HepG2 (cell line): ENCODE results near the gene LGI4. TPM values are rescaled to one million over a fixed set of nuclear protein-coding genes. Genes with fewer than 3 reads are reported as not detected.

Experiments
- ATAC-seq: fragments of 200-7000 bp; cut with Tn5 transposase; 3 replicates; pipeline ENCODE4 v1.9.1; 2020; ENCODE audit warnings: mild to moderate bottlenecking, moderate library complexity
- BruUV-seq: library from RNA; stranded (reverse); fragments of 400-500 nt; replicated peaks from 2 replicates; lab custom pipeline; 2021; lab: Mats Ljungman, UMichigan
- CTCF ChIA-PET: fragments of 300-600 bp; formaldehyde crosslinking; extraction: SDS; loops from one replicate; lab custom pipeline; 2021; ENCODE audit warnings: low total read pairs, inconsistent platforms, low intra/inter-chr PET ratio; lab: Yijun Ruan, JAX
- POLR2A ChIA-PET: fragments of 350-600 bp; sonication (Branson Sonifier 250); formaldehyde crosslinking; loops from one replicate; lab custom pipeline; 2020; ENCODE audit warnings: antibody characterized with exemption, inconsistent platforms; lab: Yijun Ruan, JAX
- DNase-seq: peaks from one replicate; pipeline ENCODE4 v3.0.0-alpha.2; 2015; ENCODE audit warnings: low spot score
- FAIRE-seq: peaks from 3 replicates; lab custom pipeline; 2011; peaks lifted over from hg19 to GRCh38; lab: Jason Lieb, UNC
- H2AFZ ChIP-seq: one replicate; pipeline ENCODE4 v1.6.1; 2011; ENCODE audit warnings: low read length, inconsistent platforms
- H3K27ac ChIP-seq: fragments of 300-600 bp; 3 replicates; pipeline ENCODE4 v1.8.0; 2011; ENCODE audit warnings: mixed run types, mild to moderate bottlenecking, mixed read lengths, low read length, inconsistent platforms; ENCODE audit not compliant: insufficient read depth; ENCODE audit errors: extremely low read length
- H3K27me3 ChIP-seq, 2 experiments: fragments of 200-600 bp in 1 of 2; 2 replicates in 1 of 2; 3 replicates in 1 of 2; pipeline versions ENCODE4 v1.6.0 to v1.8.0; 2011; ENCODE audit warnings: low read length in 2 of 2, mild to moderate bottlenecking in 2 of 2, moderate library complexity in 2 of 2, inconsistent platforms in 1 of 2; ENCODE audit not compliant: insufficient read depth in 2 of 2, control insufficient read depth in 1 of 2
- H3K36me3 ChIP-seq, 2 experiments: fragments of 200-600 bp in 1 of 2; replicated peaks in 1 of 2; 2 replicates in 1 of 2; 3 replicates in 1 of 2; pipeline versions ENCODE4 v1.5.1 to v1.8.0; 2011; ENCODE audit warnings: low read length in 2 of 2, inconsistent platforms in 1 of 2; ENCODE audit not compliant: insufficient read depth in 2 of 2, control insufficient read depth in 1 of 2
- H3K4me1 ChIP-seq: 2 replicates; pipeline ENCODE4 v1.5.1; 2012; ENCODE audit warnings: low read length, inconsistent platforms; ENCODE audit not compliant: insufficient read depth
- H3K4me2 ChIP-seq: 2 replicates; pipeline ENCODE4 v1.6.0; 2011; ENCODE audit warnings: low read depth, low read length, inconsistent platforms
- H3K4me3 ChIP-seq, 3 experiments: fragments of 200-600 bp in 1 of 3; sonication (generic), shearing (Covaris generic) in 1 of 3; replicated peaks in 1 of 3; 2 replicates each; pipeline ENCODE4 v1.5.1; 2011 to 2016; ENCODE audit warnings: low read length in 3 of 3, inconsistent platforms in 2 of 3, low read depth in 2 of 3, mild to moderate bottlenecking in 2 of 3, control low read depth in 1 of 3, mixed read lengths in 1 of 3; ENCODE audit not compliant: insufficient read depth in 1 of 3
- H3K79me2 ChIP-seq: one replicate; pipeline ENCODE4 v1.6.1; 2011; ENCODE audit warnings: low read length, inconsistent platforms; ENCODE audit not compliant: insufficient read depth
- H3K9ac ChIP-seq: 2 replicates; pipeline ENCODE4 v1.6.0; 2011; ENCODE audit warnings: mild to moderate bottlenecking, low read depth, low read length, inconsistent platforms; ENCODE audit not compliant: insufficient read depth
- H3K9me3 ChIP-seq: 2 replicates; pipeline ENCODE4 v1.5.1; 2012; ENCODE audit warnings: mild to moderate bottlenecking, low read length
- H4K20me1 ChIP-seq: 2 replicates; pipeline ENCODE4 v1.6.0; 2011; ENCODE audit warnings: inconsistent platforms, mild to moderate bottlenecking, low read length, moderate library complexity; ENCODE audit not compliant: insufficient read depth
- AKNA ChIP-seq: sonication (generic); formaldehyde crosslinking; IDR thresholded peaks from 2 replicates; pipeline ENCODE4 v1.4.0; 2020; ENCODE audit warnings: missing genetic modification reagents, borderline replicate concordance
- ATF2 ChIP-seq: sonication (generic); formaldehyde crosslinking; IDR thresholded peaks from 2 replicates; pipeline ENCODE4 v1.4.0; 2020; ENCODE audit warnings: missing genetic modification reagents
- HNF1A ChIP-seq, 2 experiments: sonication (generic) in 1 of 2; formaldehyde crosslinking in 1 of 2; IDR thresholded peaks; 2 replicates each; pipeline versions ENCODE4 v1.4.0 to v1.6.1; 2016 to 2020; ENCODE audit warnings: borderline replicate concordance in 1 of 2, low read depth in 1 of 2, mild to moderate bottlenecking in 1 of 2, missing genetic modification reagents in 1 of 2
- HNRNPL ChIP-seq: fragments of 200-400 bp; formaldehyde crosslinking; IDR thresholded peaks from 2 replicates; pipeline ENCODE4 v1.6.1; 2017; ENCODE audit warnings: mild to moderate bottlenecking, low read depth, low read length
- HOXA7 ChIP-seq: sonication (generic); formaldehyde crosslinking; IDR thresholded peaks from 2 replicates; pipeline ENCODE4 v1.8.1; 2022; ENCODE audit warnings: mild to moderate bottlenecking, missing genetic modification reagents, moderate library complexity
- JUNB ChIP-seq: sonication (generic); formaldehyde crosslinking; IDR thresholded peaks from 2 replicates; pipeline ENCODE4 v1.8.0; 2022; ENCODE audit warnings: missing genetic modification reagents, mild to moderate bottlenecking, borderline replicate concordance
- MYNN ChIP-seq: sonication (generic); formaldehyde crosslinking; IDR thresholded peaks from 2 replicates; pipeline ENCODE4 v1.4.0; 2020; ENCODE audit warnings: mild to moderate bottlenecking, low read depth, missing genetic modification reagents
- RBFOX2 ChIP-seq: fragments of 200-400 bp; formaldehyde crosslinking; IDR thresholded peaks from 2 replicates; pipeline ENCODE4 v1.6.1; 2017; ENCODE audit warnings: low read depth, mild to moderate bottlenecking, low read length
- RXRB ChIP-seq: IDR thresholded peaks from 2 replicates; pipeline ENCODE4 v1.6.1; 2016; ENCODE audit warnings: borderline replicate concordance, missing genetic modification reagents, missing compliant biosample characterization
- ZNF232 ChIP-seq: sonication (generic); formaldehyde crosslinking; IDR thresholded peaks from 2 replicates; pipeline ENCODE4 v1.4.0; 2020; ENCODE audit warnings: missing genetic modification reagents, borderline replicate concordance
- ZNF367 ChIP-seq: sonication (generic); formaldehyde crosslinking; IDR thresholded peaks from 2 replicates; pipeline ENCODE4 v1.4.0; 2020; ENCODE audit warnings: missing genetic modification reagents, borderline replicate concordance
- ZNF746 ChIP-seq: sonication (generic); formaldehyde crosslinking; IDR thresholded peaks from 2 replicates; pipeline ENCODE4 v1.8.0; 2022; ENCODE audit warnings: mild to moderate bottlenecking, missing genetic modification reagents
- WGBS: methylation state at CpG from one replicate; pipeline ENCODE4 v1.1.6; 2017; ENCODE audit warnings: low lambda C conversion rate; 5-methylcytosine and 5-hydroxymethylcytosine counted together
- in situ Hi-C: cut with HindIII; loops from 2 replicates; pipeline ENCODE4 v1.10.0; 2017; ENCODE audit warnings: low pct_unique_long_range_greater_than_20kb; ENCODE audit not compliant: extremely low pct_ligation_motif_present
- intact Hi-C: fragments of 100-400 bp; cut with micrococcal nuclease; formaldehyde crosslinking; loops from one replicate; pipeline ENCODE4 v1.10.0; 2022; ENCODE audit not compliant: unreplicated experiment
- polyA plus RNA-seq, 8 experiments: library from polyadenylated mRNA; depleted of rRNA in 3 of 8; stranded (reverse) in 7 of 8; unstranded in 1 of 8; fragments of >200 nt; fragmentation: Illumina TruSeq in 4 of 8; extraction: Trizol in 4 of 8; gene quantifications; 2 replicates each; pipeline versions ENCODE4 v1.2.1 to v1.2.3, GENCODE V29; 2011 to 2016; ENCODE audit warnings: low read depth in 4 of 8, missing spikeins in 1 of 8, mixed read lengths in 1 of 8; ENCODE audit not compliant: insufficient read depth in 1 of 8
- total RNA-seq, 5 experiments: library from RNA; depleted of rRNA; stranded (reverse); fragments of >200 nt; fragmentation: Illumina TruSeq; extraction: Trizol; gene quantifications; 2 replicates each; pipeline ENCODE4 v1.2.3, GENCODE V29; 2016; ENCODE audit warnings: low read depth in 1 of 5

The LGI4 gene
- total and polyA plus RNA-seq, 2 of the 13 experiments (the other 11 are each of a cell fraction or from before 2014, with no cell fraction given) = 2.8 TPM; not detected in 1

GRCh38 chr19:35168196-35168595 lies 33.3 kb upstream of the LGI4 start:
- intact Hi-C loops = no loop called here
- in situ Hi-C loops = no loop called here
- H3K27me3 ChIP-seq = no peaks in the 10 kb centered on the region; a peak in 1 of 5 replicates
- BruUV-seq = no TSS peak
- H3K27ac ChIP-seq = no peak overlapping the region
- peaks cover 20% of the 10 kb centered on the region; the same call in 1 of the 2 replicates for H3K9me3 ChIP-seq
- no peak for FAIRE-seq
- ATAC-seq = no peak
- H3K4me2 ChIP-seq = no peak overlapping the region
- no peak overlapping the region for H3K9ac ChIP-seq
- CTCF ChIA-PET = no interaction called here
- no peak for DNase-seq
- POLR2A ChIA-PET = no interaction called here
- H3K4me1 ChIP-seq = no peaks in the 10 kb centered on the region
- H2AFZ ChIP-seq = no peak overlapping the region
- 41% methylated on average over 3 of the region's 3 CpGs for WGBS
- no peaks in the 10 kb centered on the region for H4K20me1 ChIP-seq
- no peaks in the 10 kb centered on the region for H3K36me3 ChIP-seq
- H3K79me2 ChIP-seq = no peaks in the 10 kb centered on the region
- H3K4me3 ChIP-seq = no peak overlapping the region
- TF ChIP-seq HNF1A (IDR thresholded peaks at IDR 0.05; ENCODE audit: low read depth) (no peak), HNF1A (CRISPR knock-in tag; IDR thresholded peaks at IDR 0.05; ENCODE audit: borderline replicate concordance) (no peak), MYNN (no peak), RXRB (no peak), HOXA7 (CRISPR knock-in tag) (no peak), HNRNPL (no peak), JUNB (CRISPR knock-in tag) (no peak), ZNF746 (CRISPR knock-in tag) (no peak), RBFOX2 (no peak), ZNF367 (CRISPR knock-in tag) (no peak), AKNA (no peak), ZNF232 (CRISPR knock-in tag) (no peak), ATF2 (no peak)
